ENCODE measurements around the gene TUBG2. TPM values are rescaled to one million over a fixed set of nuclear protein-coding genes. Genes with fewer than 3 reads are reported as not detected.

The TUBG2 gene
- total and polyA plus RNA-seq, 5 donors = 11.6 to 21.3 (median 18.8) TPM

DNA sequence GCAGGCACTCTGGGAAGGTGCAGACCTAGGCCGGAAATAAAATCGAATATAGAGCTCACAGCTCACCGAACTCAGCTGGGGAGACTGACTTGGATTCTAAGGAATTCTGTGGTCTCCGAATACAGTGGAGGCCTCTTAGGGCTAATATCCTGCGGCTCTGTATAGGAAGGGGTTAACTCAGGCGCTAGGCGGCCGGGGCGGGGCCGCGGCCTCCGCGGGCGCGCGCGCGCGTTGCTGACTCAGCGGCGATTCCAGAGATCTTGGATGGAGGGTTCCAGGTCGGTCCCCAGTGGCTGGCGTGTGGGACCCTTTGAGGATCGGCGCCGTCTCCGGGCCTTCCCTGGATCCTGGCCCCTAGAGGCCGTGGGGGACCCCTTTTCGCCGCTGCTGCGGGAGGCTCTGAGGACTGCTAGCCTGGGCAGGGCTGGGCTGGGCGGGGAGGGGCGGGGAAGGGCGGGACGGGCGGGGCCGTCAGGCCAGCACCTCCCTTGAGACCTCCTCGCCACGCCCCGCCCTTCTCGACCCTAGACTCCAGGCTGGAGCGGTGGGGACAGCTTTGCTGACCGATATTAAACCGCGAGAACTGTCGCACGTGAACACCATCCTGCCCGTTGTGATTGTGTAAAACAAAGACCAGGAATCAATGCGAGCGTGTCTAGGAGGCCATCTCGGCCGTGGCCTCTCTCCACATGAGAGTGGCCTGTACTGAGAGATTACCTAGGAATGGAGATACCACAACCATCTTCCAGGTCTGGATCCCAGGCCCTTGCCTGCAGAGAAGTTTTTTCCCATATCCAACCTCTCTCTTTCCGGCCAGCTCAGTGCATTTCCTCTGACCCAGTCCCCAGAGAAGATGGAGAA, 19.1 kb downstream of the TUBG2 start:
- peak overlapping the region; percentile 99 for H3K27ac ChIP-seq (ENCODE audit: low read length)
- DNase-seq (peak; percentile 91 to 96 (median 95)), ATAC-seq (peak; percentile 50 to 53)
- under 1% methylated on average over 53 of the region's 53 CpGs for WGBS
- H3K4me1 ChIP-seq (ENCODE audit: control insufficient read depth, insufficient read depth, low read length) = peaks cover 6% of the 10 kb centered on the region
- peak overlapping the region; percentile 80 for H3K4me3 ChIP-seq (ENCODE audit: low read length)
- H3K9me3 ChIP-seq (ENCODE audit: control insufficient read depth, low read length) = no peaks in the 10 kb centered on the region
- no peaks in the 10 kb centered on the region for H3K27me3 ChIP-seq (ENCODE audit: control insufficient read depth, insufficient read depth)
- intact Hi-C loops (cut with DNase I) = loop anchor here in 3 of 4 donors (2.0 to 10.0 kb wide), 4 partner anchors 71 to 101 kb away; partner anchors contain the start of genes RETREG3 (in 2 of the 3), TUBG1 (in 2 of the 3) and PSMC3IP (in 1 of the 3)

- no peaks in the 10 kb centered on the region for H3K27me3 ChIP-seq (ENCODE audit: control insufficient read depth, insufficient read depth)
- H3K9me3 ChIP-seq (ENCODE audit: control insufficient read depth, low read length) = no peaks in the 10 kb centered on the region
- peak in 1 of 3 donors; percentile 72 for DNase-seq
- no peak for ATAC-seq
- H3K4me3 ChIP-seq (ENCODE audit: low read length) = peak overlapping the region; percentile 80
- H3K27ac ChIP-seq (ENCODE audit: low read length) = peak overlapping the region; percentile 88
- WGBS = 5% methylated on average over 18 of the region's 18 CpGs
- H3K4me1 ChIP-seq (ENCODE audit: control insufficient read depth, insufficient read depth, low read length) = peaks cover 8% of the 10 kb centered on the region
- intact Hi-C loops (cut with DNase I) = loop anchor here in 3 of 4 donors (2.0 to 10.0 kb wide), 4 partner anchors 72 to 102 kb away; partner anchors contain the start of genes RETREG3 (in 2 of the 3), TUBG1 (in 2 of the 3) and PSMC3IP (in 1 of the 3)
Measured at GRCh38 chr17:42678951-42679491, 19.9 kb downstream of the TUBG2 start.

DNA sequence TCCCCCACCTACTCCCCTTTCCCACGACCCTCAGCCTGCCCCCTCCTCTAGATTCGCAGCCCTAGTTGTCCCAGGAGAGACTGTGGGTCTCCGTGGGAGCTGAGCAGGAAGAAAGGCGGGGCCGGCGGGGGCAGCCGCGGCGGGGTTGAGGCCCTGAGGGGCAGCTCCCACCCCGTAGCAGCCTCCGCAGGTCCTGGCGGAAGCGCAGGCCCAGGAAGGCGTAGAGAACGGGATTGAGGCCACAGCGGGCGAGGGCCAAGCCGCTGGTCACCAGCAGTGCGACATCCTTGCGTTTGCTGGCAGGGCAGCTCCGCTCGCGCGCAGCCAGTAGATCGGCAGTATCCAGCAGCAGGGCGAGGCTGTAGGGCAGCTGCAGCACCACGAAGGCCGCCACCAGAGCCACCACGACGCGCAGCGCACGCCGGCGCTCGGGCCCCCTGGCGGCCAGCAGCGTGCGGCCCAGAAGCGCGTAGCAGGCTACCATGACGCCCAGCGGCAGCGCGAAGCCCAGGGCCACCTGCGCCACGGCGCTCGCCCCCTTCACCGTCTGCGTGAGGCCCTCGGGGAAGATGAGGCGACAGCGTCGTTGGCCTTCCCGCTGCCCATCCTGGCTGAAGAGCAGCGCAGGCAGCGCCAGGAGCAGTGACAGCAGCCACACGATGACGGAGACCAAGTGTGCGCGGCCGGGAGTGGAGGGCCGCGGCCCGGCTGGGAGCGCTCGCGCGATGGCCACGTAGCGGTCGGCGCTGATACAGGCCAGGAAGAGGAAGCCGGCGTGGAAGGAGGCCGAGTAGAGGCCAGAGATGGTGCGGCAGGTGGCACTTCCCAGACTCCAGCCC, 20.6 kb downstream of the TUBG2 start:
- Histone ChIP-seq H3K27me3 (ENCODE audit: control insufficient read depth, insufficient read depth) (no peaks in the 10 kb centered on the region), H3K9me3 (ENCODE audit: control insufficient read depth, low read length) (no peaks in the 10 kb centered on the region), H3K27ac (ENCODE audit: low read length) (peak overlapping the region; percentile 83), H3K4me3 (ENCODE audit: low read length) (peak overlapping the region; percentile 26), H3K4me1 (ENCODE audit: control insufficient read depth, insufficient read depth, low read length) (peaks cover 5% of the 10 kb centered on the region)
- ATAC-seq (peak; percentile 56 to 58), DNase-seq (peak; percentile 85 to 95 (median 93))
- 3% methylated on average over 78 of the region's 78 CpGs for WGBS
- intact Hi-C loops (cut with DNase I) = loop anchor here (2.0 to 10.0 kb wide), 4 partner anchors 72 to 102 kb away; partner anchors contain the start of genes RETREG3 (in 4 of the 4), TUBG1 (in 4 of the 4) and PSMC3IP (in 1 of the 4)

DNA sequence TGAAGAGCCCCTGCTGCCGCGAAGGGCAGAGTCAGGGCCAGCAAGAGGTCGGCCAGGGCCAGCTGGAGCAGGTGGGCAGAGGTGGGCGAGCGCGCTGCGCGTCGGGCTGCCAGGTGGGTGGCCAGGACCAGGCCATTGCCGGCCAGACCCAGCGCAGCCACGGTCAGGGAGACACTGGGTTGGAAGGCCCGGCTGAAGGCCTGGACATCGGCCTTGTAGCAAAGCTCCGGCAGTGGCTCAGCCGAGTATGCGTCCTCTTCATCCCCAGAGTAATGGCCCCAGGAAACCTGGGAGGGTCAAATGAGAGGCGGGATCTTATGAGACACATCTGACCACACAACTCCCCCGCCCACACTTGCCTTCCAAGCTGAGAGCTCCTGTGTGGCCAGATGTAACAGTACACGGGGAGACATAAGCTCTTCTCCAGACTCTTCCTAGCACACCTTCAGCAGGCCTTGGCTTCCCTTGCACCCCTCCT, 21.3 kb downstream of the TUBG2 start:
- Histone ChIP-seq H3K27me3 (ENCODE audit: control insufficient read depth, insufficient read depth) (no peaks in the 10 kb centered on the region), H3K9me3 (ENCODE audit: control insufficient read depth, low read length) (no peaks in the 10 kb centered on the region), H3K4me3 (ENCODE audit: low read length) (peak overlapping the region; percentile 6), H3K27ac (ENCODE audit: low read length) (peak overlapping the region; percentile 83), H3K4me1 (ENCODE audit: control insufficient read depth, insufficient read depth, low read length) (peaks cover 4% of the 10 kb centered on the region)
- intact Hi-C loops (cut with DNase I) = loop anchor here in 2 of 4 donors (5.0 to 10.0 kb wide), 2 partner anchors 73 to 76 kb away; partner anchors contain the start of genes RETREG3 (in 2 of the 2) and TUBG1 (in 2 of the 2)
- WGBS = 56% methylated on average over 20 of the region's 20 CpGs
- no peak for ATAC-seq
- no peak for DNase-seq

DNA sequence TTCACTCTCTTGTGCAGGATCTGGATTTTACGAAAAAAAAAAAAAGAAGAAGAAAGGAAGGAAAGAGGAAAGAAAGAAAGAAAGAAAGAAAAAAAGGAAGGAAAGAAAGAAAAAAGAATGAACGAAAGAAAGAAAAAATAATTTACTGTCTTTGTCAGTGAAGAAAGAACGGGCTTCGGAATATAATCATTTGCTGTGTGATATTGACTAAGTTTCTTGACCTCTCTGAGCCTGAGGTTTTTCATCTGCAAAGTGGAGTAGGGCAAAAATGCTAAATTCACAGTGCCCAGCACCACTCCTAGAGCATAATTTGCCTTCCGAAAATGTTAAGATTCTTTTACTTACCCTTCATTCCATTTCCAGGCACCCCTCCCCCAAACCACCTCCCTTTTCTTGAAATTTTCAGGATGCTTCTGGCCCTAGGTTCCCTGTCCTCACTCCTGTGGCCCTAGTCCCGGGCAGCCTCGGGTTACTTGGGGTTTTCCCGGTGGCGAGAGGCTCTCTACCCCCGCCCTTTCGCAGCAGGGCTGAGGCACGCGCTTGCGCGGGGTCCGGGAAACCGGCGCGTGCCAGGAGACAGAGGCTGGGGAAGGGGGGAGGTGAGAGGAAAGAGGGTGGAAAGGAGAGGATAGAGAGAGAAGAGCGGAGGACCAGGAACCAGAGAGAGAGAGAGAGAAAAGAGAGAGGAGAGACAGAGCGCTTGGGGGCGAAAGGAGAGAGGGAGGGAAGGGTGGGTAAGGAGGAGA, 23.1 kb downstream of the TUBG2 start, which contains the start of gene CNTNAP1:
Gene CNTNAP1 (plus strand): TSS at position 556 of the 746 bp plus-strand sequence. CDS start 299 bp downstream, outside the sequence.
- WGBS = 12% methylated on average over 22 of the region's 22 CpGs
- Histone ChIP-seq H3K27me3 (ENCODE audit: control insufficient read depth, insufficient read depth) (no peaks in the 10 kb centered on the region), H3K4me1 (ENCODE audit: control insufficient read depth, insufficient read depth, low read length) (peaks cover 4% of the 10 kb centered on the region), H3K9me3 (ENCODE audit: control insufficient read depth, low read length) (no peaks in the 10 kb centered on the region), H3K27ac (ENCODE audit: low read length) (peak within 1 kb of the TSS; percentile 1), H3K4me3 (ENCODE audit: low read length) (peak within 1 kb of the TSS; percentile 27)
- DNase-seq (peak; percentile 73 to 88 (median 87)), ATAC-seq (peak in 1 of 2 donors; percentile 22)
- intact Hi-C loops (cut with DNase I) = loop anchor here in 2 of 4 donors (5.0 to 10.0 kb wide), 2 partner anchors 75 to 77 kb away; partner anchors contain the start of genes RETREG3 (in 2 of the 2) and TUBG1 (in 2 of the 2)

- DNase-seq (peak; percentile 63 to 85 (median 79)), ATAC-seq (peak; percentile 3)
- intact Hi-C loops (cut with DNase I) = loop anchor here in 2 of 4 donors (5.0 to 10.0 kb wide), 2 partner anchors 76 to 78 kb away; partner anchors contain the start of genes RETREG3 (in 2 of the 2) and TUBG1 (in 2 of the 2)
- H3K27me3 ChIP-seq (ENCODE audit: control insufficient read depth, insufficient read depth) = no peaks in the 10 kb centered on the region
- H3K4me1 ChIP-seq (ENCODE audit: control insufficient read depth, insufficient read depth, low read length) = peaks cover 4% of the 10 kb centered on the region
- under 1% methylated on average over 34 of the region's 34 CpGs for WGBS
- H3K27ac ChIP-seq (ENCODE audit: low read length) = peak overlapping the region; percentile 1
- H3K9me3 ChIP-seq (ENCODE audit: control insufficient read depth, low read length) = no peaks in the 10 kb centered on the region
- peak overlapping the region; percentile 27 for H3K4me3 ChIP-seq (ENCODE audit: low read length)
Measured at GRCh38 chr17:42682722-42683403, 23.8 kb downstream of the TUBG2 start.

- peak overlapping the region; percentile 20 for H3K4me3 ChIP-seq (ENCODE audit: low read length)
- H3K9me3 ChIP-seq (ENCODE audit: control insufficient read depth, low read length) = no peaks in the 10 kb centered on the region
- WGBS = 6% methylated on average over 25 of the region's 25 CpGs
- no peaks in the 10 kb centered on the region for H3K27me3 ChIP-seq (ENCODE audit: control insufficient read depth, insufficient read depth)
- intact Hi-C loops (cut with DNase I) = loop anchor here in 2 of 4 donors (5.0 to 10.0 kb wide), 2 partner anchors 76 to 79 kb away; partner anchors contain the start of genes RETREG3 (in 2 of the 2) and TUBG1 (in 2 of the 2)
- ATAC-seq (peak; percentile 7 to 26), DNase-seq (peak; percentile 66 to 86 (median 85))
- H3K27ac ChIP-seq (ENCODE audit: low read length) = no peak overlapping the region
- H3K4me1 ChIP-seq (ENCODE audit: control insufficient read depth, insufficient read depth, low read length) = peaks cover 4% of the 10 kb centered on the region
Measured at GRCh38 chr17:42683407-42684034, 24.4 kb downstream of the TUBG2 start.

- H3K27ac ChIP-seq (ENCODE audit: low read length) = no peak overlapping the region
- no peaks in the 10 kb centered on the region for H3K9me3 ChIP-seq (ENCODE audit: control insufficient read depth, low read length)
- peaks cover 2% of the 10 kb centered on the region for H3K4me1 ChIP-seq (ENCODE audit: control insufficient read depth, insufficient read depth, low read length)
- DNase-seq = peak in 1 of 3 donors; percentile 53
- no peak for ATAC-seq
- intact Hi-C loops (cut with DNase I) = loop anchor here in 2 of 4 donors (5.0 to 10.0 kb wide), 2 partner anchors 78 to 80 kb away; partner anchors contain the start of genes RETREG3 (in 2 of the 2) and TUBG1 (in 2 of the 2)
- no peak overlapping the region for H3K4me3 ChIP-seq (ENCODE audit: low read length)
- no peaks in the 10 kb centered on the region for H3K27me3 ChIP-seq (ENCODE audit: control insufficient read depth, insufficient read depth)
- WGBS = 86% methylated on average over 50 of the region's 50 CpGs
Measured at GRCh38 chr17:42684929-42685556, 26.0 kb downstream of the TUBG2 start.
